Heart left ventricle (tissue), 13 donors: ENCODE data around the gene CXXC5.

Experiments
- CTCF ChIP-seq, 12 donors: fragments of 200-600 bp; sonication (generic) in 4 of 12; IDR thresholded peaks; one replicate each; pipeline versions ENCODE4 v1.5.0 to v1.8.0; 2018 to 2022; ENCODE audit warnings: antibody characterized with exemption in 12 of 12, mild to moderate bottlenecking in 5 of 12
- POLR2A ChIP-seq, 2 donors: fragments of 450-650 bp; IDR thresholded peaks; one replicate each; pipeline ENCODE4 v1.6.1; 2017; ENCODE audit warnings: antibody characterized with exemption in 2 of 2, mild to moderate bottlenecking in 2 of 2, moderate library complexity in 2 of 2
- donor health status: ischemic (EF 13 %, LVEDD 7.1; RV severe dilation, severe dysfunction).
- donor health status: DM: no; HTN: yes; CAD: no.
- donor health status: DM: no; HTN: no; CAD: no.
- donor health status: ischemic (EF 25% LVEDD 6.9; RV normal size, moderate dysfunction).
- donor health status: ischemic (EF 25% LVEDD 5.7; RV mildly dilated, moderate dysfunction).
- donor health status: ischemic (EF 35%, LVEDD 5.7; RV mildly dilated, moderate dysfunction).
- donor health status: nonischemic (EF 11% LVEDD 7.7; RV severe dilation, severe dysfunction).
- donor health status: DM: yes; HTN: yes; CAD: no.
- donor health status: PGD.
- donor health status: ischemic (EF 29% LVEDD 5.4; RV normal size, mild dysfunction).
- donor health status: nonischemic (EF 23%, LVEDD 6.1; RV moderate dilation, normal function).

- no peak for TF ChIP-seq CTCF (IDR thresholded peaks at IDR 0.05)
- no peak for TF ChIP-seq POLR2A (IDR thresholded peaks at IDR 0.05)
Observed at GRCh38 chr5:139711906-139712224, 63.7 kb downstream of the CXXC5 start.
